ENCODE measurements around the gene DZIP1L. TPM values are rescaled to one million over a fixed set of nuclear protein-coding genes. Genes with fewer than 3 reads are reported as not detected.

Gene DZIP1L, protein sequence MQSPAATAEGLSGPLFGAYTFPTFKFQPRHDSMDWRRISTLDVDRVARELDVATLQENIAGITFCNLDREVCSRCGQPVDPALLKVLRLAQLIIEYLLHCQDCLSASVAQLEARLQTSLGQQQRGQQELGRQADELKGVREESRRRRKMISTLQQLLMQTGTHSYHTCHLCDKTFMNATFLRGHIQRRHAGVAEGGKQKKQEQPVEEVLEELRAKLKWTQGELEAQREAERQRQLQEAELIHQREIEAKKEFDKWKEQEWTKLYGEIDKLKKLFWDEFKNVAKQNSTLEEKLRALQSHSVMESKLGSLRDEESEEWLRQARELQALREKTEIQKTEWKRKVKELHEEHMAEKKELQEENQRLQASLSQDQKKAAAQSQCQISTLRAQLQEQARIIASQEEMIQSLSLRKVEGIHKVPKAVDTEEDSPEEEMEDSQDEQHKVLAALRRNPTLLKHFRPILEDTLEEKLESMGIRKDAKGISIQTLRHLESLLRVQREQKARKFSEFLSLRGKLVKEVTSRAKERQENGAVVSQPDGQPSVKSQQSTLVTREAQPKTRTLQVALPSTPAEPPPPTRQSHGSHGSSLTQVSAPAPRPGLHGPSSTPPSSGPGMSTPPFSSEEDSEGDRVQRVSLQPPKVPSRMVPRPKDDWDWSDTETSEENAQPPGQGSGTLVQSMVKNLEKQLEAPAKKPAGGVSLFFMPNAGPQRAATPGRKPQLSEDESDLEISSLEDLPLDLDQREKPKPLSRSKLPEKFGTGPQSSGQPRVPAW
- total RNA-seq: 10 to 100 TPM; 11.2 to 33.0 (median 23.7) TPM
- polyA plus RNA-seq: 1 to 10 TPM in 2 of 3 donors, not detected in 1; 1.2 to 1.7 TPM

GRCh38 chr3:138114988-138115971 lies at the start of gene DZIP1L:
TSS of gene DZIP1L (minus strand) at chr3:138115608. CDS start at chr3:138103971, 11,637 bp downstream.
- no peaks in the 10 kb centered on the region for H3K9me3 ChIP-seq
- H3K36me3 ChIP-seq: no peaks in the 10 kb centered on the region
- no peaks in the 10 kb centered on the region for H3K27me3 ChIP-seq
- peaks cover 0 to 27% (median 21%) of the 10 kb centered on the region in 4 donors for H3K4me1 ChIP-seq
- TF ChIP-seq POLR2A (IDR thresholded peaks at IDR 0.05) (peak; percentile 23 to 26), POLR2AphosphoS5 (IDR thresholded peaks at IDR 0.05) (peak; percentile 72 to 84 (median 75)), EP300 (IDR thresholded peaks at IDR 0.05) (no peak)
- TF ChIP-seq, protein P1, sequence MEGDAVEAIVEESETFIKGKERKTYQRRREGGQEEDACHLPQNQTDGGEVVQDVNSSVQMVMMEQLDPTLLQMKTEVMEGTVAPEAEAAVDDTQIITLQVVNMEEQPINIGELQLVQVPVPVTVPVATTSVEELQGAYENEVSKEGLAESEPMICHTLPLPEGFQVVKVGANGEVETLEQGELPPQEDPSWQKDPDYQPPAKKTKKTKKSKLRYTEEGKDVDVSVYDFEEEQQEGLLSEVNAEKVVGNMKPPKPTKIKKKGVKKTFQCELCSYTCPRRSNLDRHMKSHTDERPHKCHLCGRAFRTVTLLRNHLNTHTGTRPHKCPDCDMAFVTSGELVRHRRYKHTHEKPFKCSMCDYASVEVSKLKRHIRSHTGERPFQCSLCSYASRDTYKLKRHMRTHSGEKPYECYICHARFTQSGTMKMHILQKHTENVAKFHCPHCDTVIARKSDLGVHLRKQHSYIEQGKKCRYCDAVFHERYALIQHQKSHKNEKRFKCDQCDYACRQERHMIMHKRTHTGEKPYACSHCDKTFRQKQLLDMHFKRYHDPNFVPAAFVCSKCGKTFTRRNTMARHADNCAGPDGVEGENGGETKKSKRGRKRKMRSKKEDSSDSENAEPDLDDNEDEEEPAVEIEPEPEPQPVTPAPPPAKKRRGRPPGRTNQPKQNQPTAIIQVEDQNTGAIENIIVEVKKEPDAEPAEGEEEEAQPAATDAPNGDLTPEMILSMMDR (IDR thresholded peaks at IDR 0.05): peak in 2 of 4 experiments; percentile 37 to 66
- intact Hi-C loops (cut with DNase I): loop anchor here (5.0 kb wide), 2 partner anchors 33 to 57 kb away; partner anchors contain the start of gene DBR1
- H3K27ac ChIP-seq: peak within 1 kb of the TSS; percentile 90 to 97 (median 93)
- DNase-seq: peak; percentile 86
- peak within 1 kb of the TSS; percentile 54 to 92 (median 80) for H3K4me3 ChIP-seq
- WGBS, 2 donors: 1% methylated on average over 86 of the region's 86 CpGs

DNA sequence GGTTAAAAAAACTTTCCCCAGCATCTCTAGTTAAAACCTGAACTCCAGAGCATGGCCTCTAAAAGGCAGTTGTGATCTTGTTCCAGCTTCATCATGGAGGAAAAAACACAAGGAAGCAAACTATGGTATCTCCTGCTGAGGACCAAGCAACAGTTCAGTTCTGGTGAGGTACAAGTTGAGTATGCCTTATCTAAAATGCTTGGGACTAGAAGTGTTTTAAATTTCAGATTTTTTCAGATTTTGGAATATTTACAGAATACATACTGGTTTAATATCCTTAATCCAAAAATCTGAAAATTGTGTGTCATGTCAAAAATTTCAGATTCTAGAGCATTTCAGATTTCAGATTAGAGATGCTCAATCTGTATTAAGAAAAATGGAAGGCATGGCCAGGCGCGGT lies 49.7 kb upstream of the DZIP1L start:
- 98% methylated on average over 2 of the region's 2 CpGs for WGBS, 2 donors
- no peaks in the 10 kb centered on the region for H3K4me1 ChIP-seq
- H3K9me3 ChIP-seq: no peaks in the 10 kb centered on the region
- no peak overlapping the region for H3K27ac ChIP-seq
- H3K36me3 ChIP-seq: peaks cover 3 to 98% (median 38%) of the 10 kb centered on the region in 4 donors
- H3K27me3 ChIP-seq: no peaks in the 10 kb centered on the region
- TF ChIP-seq POLR2A (IDR thresholded peaks at IDR 0.05): no peak
- TF ChIP-seq POLR2AphosphoS5 (IDR thresholded peaks at IDR 0.05): no peak
- TF ChIP-seq, protein P1 (IDR thresholded peaks at IDR 0.05): no peak
- no peak for TF ChIP-seq EP300 (IDR thresholded peaks at IDR 0.05)
- no peak for DNase-seq
- intact Hi-C loops (cut with DNase I): no loop called here
- H3K4me3 ChIP-seq: no peak overlapping the region

DNA sequence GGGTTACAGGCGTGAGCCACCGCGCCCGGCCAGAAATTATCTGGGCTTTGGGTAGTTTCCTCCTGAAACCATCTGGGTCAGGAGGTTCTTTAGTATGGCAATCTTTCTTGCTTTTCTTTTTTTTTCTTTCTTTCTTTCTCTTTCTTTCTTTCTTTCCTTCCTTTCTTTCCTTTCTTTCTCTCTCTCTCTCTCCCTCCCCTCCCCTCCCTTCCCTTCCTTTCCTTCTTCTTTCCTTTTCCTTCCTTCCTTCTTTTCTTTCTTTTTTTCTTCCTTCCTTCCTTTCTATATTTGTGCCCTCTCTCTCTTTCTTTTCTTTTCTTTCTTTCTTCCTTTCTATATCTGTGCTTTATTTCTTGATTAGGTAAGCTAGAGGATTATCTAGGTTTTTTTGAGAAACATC lies 42.3 kb upstream of the DZIP1L start:
- Histone ChIP-seq H3K4me1 (no peaks in the 10 kb centered on the region), H3K36me3 (peaks cover 0 to 26% (median 5%) of the 10 kb centered on the region in 4 donors), H3K27me3 (no peaks in the 10 kb centered on the region), H3K4me3 (no peak overlapping the region), H3K27ac (no peak overlapping the region), H3K9me3 (no peaks in the 10 kb centered on the region)
- no peak for TF ChIP-seq EP300 (IDR thresholded peaks at IDR 0.05)
- no peak for TF ChIP-seq POLR2AphosphoS5 (IDR thresholded peaks at IDR 0.05)
- TF ChIP-seq POLR2A (IDR thresholded peaks at IDR 0.05): no peak
- TF ChIP-seq, protein P1 (IDR thresholded peaks at IDR 0.05): no peak
- no peak for DNase-seq
- 92 to 94% methylated on average over 4 of the region's 4 CpGs for WGBS, 2 donors
- intact Hi-C loops (cut with DNase I): no loop called here

DNA sequence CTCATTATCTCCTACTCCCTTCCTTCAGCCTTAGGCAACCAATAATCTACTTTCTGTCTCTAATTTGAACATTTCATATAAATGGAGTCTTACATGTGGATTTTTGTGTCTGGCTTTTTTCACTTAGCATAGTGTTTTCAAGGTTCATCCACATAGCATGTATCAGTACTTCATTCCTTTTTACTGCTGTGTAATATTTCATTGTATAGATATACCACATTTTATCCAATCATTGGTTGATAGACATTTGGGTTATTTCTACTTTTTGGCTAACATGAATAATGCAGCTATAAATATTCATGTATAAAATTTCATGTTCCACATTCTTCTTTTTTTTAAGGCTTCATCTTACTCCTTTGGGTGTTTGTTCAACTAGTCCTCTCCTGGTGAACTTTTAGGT lies 39.1 kb upstream of the DZIP1L start:
- no peak overlapping the region for H3K4me3 ChIP-seq
- H3K27me3 ChIP-seq: no peaks in the 10 kb centered on the region
- TF ChIP-seq EP300 (IDR thresholded peaks at IDR 0.05) (no peak), POLR2AphosphoS5 (IDR thresholded peaks at IDR 0.05) (no peak), POLR2A (IDR thresholded peaks at IDR 0.05) (no peak)
- TF ChIP-seq, protein P1 (IDR thresholded peaks at IDR 0.05): no peak
- no peak for DNase-seq
- H3K27ac ChIP-seq: no peak overlapping the region
- intact Hi-C loops (cut with DNase I): no loop called here
- H3K4me1 ChIP-seq: no peaks in the 10 kb centered on the region
- no peaks in the 10 kb centered on the region for H3K9me3 ChIP-seq
- H3K36me3 ChIP-seq: no peaks in the 10 kb centered on the region
